Stimulated activated CD8-positive, alpha-beta memory T cell treated with anti-CD3 and anti-CD28 coated beads, Interleukin-12 subunit alpha, Interleukin-12 subunit beta, amount 100 ng/mL, for 24 hours (primary cell): Measurements from ENCODE around the gene ACAD9.
"Not testable (repeated sequence)": the region's sequence is repeated elsewhere in the genome, so short reads cannot be mapped to it uniquely, and the experiment has no call there.

Experiments
- DNase-seq: peaks from one replicate; pipeline ENCODE4 v3.0.0-alpha.2; 2020; ENCODE audit errors: extremely low read depth

The ACAD9 gene

DNA sequence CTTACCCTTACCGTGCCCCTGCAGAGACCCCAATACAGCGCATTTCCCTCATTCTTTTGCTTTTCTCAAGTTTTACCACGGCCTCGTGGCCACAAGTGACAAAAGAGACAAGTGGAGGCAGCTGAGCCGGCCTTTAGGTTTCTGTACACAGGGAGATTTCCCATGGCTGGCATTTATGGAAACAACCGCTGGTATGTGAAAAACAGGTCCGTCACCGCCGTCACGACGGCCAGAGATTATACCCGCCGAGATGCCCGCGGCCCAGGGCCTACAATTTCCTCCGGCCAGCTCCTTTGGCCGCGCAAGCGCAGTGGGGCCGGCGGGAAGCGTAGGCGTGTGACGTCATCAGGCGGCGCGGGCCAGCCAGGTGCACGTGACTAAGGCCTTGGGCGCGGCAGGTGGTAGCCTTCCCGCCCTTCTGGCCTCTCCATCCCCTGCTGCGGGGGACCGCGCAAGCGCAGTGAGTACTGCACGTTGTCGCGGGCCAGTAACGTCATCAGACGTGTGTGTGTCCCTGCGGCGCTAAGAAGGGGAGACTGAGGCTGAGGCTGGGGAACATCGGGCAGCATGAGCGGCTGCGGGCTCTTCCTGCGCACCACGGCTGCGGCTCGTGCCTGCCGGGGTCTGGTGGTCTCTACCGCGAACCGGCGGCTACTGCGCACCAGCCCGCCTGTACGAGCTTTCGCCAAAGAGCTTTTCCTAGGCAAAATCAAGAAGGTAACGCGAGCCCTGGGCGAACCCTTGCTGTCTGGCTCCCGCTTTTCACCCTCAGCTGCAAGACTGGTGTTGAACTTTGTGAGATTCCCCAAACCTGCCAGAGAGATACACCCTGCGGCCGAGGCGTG lies at the start of gene ACAD9:
TSS of gene ACAD9 (plus strand) at position 496 of the 845 bp plus-strand sequence. CDS start at position 568, 72 bp downstream.
- peak; percentile 95 for DNase-seq

DNA sequence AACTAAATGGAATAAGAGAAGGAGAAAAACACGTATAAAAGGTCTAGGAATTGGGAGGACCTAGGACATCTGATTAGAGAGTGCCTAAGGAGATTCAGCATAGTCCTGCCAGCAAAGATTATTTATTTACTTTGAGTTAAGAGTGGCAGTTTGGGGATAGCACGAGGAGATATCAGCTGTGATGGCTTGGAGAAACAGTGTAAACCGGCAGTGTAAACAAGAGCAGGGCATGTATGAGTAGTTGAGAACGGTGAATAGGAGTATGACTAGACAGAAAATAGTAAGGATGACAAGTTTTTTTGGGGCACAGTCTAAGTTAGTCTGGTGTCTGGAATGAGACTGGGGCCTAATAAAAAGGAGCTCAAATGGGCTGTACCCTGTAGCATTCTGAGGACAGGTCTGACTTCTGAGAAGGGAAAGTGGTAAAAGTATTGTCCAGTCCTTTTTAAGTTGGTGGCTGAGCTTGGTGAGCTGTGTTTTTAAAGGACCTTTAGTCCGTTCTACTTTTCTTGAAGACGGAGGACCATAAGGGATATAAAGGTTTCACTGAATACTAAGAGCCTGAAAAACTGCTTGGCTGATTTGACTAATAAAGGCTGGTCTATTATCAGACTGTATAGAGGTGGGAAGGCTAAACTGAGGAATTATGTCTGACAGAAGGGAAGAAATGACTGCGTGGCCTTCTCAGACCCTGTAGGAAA lies 49.3 kb upstream of the ACAD9 start:
- not testable (repeated sequence) for DNase-seq

DNA sequence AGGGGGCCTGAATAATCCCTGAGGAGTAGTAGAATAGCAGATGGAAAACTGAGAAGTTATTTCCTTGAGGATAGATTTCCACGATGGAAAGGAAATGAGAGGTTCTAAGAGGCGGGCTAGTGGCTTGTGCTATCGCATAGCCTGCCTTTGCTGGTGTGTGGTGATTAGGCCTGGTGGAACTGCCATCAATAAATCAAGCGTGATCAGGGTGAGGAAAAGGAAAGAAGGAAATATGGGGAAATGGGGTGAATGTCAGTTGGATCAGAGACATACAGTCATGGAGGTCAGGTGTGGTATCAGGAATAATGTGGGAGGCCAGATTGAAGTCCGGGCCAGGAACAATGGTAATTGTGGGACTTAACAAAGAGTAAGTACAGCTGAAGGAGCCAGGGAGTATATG lies 48.7 kb upstream of the ACAD9 start:
- DNase-seq, result not testable (repeated sequence)

DNA sequence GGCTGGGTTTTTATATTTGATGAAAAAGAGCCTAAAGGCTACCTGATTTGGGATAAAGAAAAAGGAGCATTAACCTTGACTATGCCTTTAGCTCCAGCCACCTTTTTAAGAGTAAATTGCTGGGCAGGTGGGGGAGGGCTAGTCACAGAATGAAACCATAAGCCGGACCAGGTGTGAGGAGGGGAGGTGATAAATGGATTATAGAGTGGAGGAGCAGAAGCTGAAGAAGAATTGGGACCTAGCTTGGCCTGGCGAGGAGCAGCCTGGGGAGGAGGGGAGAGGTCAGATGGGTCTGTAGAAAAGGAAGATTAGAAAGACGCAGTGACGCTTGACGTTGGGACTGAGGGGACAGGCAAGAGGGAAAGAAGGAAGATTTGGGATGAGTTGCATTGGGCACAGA lies 46.4 kb upstream of the ACAD9 start:
- DNase-seq, result not testable (repeated sequence)

DNA sequence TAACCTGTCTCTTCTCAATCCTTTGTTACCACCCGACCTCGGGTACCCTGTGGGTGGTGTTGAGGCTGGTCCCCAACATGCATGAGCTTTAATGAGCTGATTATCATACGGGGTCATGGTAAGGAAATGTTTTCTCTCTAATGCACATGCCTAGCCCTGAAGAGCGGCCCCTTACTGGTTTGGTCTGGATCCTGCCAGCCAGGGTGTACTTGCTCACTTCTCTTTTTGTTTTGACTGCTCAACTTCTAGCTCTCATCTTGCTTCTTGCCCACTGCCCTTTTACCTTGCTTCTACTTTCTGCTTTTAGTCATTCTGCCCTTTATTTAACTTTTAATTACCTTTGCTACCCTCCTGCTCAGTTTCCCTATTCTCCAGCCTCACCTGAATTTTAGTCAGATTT lies 44.3 kb upstream of the ACAD9 start:
- no peak for DNase-seq

DNA sequence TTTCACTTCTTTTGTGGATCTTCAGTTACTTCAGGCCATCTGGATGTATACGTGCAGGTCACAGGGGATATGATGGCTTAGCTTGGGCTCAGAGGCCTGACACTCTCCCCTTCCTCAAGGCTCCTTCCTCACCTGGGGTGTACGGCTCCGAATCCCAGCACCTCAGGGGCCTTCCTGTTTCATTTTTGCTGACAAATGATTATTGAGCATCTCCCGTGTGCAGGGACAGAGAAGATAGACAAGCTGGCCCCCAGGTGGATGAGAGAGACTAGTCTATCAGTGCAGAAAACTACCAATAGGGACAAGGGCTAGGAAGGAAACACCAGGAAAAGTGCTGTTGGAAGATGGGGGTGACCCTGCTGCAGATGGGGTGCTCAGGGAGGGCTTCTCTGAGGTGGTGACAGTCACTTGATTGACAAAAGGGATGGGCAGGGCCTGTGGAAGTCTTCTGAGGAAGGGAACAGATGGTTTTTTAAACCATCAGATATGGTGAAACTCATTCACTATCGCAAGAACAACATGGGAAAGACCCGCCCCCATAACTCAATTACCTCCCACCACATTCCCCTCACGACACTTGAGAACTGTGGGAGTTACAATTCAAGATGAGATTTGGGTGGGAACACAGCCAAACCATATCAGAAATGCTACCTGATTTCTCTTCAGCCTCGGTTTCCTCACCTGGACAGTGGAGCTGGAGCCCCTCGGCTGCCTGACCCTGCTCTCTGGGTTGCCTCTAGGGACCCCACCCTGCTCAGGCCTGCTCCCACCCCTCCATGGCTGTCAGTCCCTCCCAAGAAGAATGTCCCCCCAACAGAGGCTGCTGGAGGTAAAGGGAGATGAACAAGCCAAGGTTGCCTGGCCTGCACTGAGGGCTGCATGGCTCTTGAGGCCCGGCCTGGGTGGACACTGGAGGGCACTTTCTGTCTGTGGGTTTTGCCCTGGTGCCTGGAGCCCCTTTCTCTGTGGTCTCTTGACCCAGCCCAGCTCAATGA lies 37.2 kb upstream of the ACAD9 start:
- DNase-seq, result no peak

DNA sequence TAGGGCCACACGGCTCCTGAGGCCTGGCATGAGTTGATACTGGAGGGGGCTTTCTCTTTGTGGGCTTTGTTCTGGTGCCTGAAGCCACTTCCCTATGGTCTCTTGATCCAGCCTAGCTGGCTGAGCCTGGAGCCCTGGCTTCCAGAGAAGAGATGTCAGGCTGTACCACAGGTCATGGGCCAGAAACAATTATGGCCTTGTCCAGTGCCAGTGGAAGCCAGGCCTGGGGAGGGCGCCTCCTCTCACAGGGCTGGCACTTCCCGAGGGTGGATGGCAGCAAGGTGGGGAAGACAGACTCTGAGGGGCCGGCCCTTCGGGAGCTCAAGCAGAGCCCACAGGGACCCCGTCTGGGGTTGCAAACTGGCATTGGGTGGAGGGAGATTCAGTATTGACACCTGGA lies 34.9 kb upstream of the ACAD9 start:
- DNase-seq, result no peak

DNA sequence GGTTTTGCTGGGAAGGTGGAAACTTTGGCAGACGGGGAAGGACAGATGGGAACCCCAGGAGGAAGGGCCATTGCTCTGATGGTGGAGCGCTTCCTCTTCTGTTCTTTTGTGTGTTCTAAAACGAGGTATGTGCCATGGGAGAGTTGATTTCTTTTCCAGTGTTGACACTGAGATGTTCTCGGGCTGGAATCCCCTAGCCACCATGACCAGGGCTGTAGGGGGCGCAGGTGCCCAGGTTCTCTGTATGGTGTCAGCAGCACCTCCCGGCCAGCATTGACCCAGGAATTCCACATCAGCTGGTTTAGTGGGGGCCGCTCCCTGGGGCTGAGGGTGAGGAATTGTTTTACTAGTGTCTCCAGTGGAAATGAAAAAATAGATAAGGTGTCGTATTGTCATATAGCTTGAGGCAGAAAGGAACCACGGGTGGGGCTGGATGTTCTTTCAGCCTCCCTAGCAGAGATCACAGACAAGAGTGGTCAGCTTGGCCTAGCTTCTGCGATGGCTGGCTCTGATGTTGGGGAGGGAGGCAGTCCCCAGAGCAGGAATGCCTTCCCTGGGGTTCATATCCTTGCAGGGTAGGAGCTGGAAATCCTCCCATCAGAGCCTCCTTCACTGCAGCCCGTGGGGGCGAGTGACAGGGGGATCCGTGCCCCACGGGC lies 34.2 kb upstream of the ACAD9 start:
- DNase-seq, result no peak

DNA sequence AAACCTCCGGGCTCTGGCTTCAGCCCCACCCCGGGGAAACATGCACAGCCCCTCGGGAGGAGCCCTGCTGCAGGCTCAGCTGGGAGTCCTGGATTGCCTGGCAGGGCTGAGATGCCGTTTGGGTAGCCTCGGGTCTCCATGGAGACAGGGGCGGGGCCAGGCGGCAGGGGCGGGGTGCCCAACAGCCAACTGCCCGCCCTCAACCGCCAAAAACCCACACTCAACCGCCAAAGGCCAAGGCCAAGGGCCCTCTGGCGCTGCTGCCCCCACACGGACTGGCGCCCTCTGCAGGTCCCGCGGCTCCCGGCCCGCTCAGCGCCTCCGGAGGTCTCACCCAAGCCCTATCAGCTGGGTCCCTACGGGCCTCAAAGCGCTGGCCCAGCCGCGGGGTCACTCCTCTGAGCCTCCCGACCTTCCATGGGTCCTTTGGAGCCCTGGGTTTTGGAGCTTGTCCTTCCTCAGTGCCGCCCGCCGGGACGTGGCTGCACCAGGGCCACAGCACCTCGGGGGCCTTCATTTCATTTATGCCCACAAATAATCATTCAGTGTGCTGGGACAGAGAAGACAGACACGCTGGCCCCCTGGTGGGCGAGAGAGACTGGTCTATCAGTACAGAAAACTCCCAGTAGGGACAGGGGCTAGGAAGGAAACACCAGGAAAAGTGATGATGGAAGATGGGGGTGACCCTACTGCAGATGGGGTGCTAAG lies 33.5 kb upstream of the ACAD9 start:
- DNase-seq, result peak; percentile 64

DNA sequence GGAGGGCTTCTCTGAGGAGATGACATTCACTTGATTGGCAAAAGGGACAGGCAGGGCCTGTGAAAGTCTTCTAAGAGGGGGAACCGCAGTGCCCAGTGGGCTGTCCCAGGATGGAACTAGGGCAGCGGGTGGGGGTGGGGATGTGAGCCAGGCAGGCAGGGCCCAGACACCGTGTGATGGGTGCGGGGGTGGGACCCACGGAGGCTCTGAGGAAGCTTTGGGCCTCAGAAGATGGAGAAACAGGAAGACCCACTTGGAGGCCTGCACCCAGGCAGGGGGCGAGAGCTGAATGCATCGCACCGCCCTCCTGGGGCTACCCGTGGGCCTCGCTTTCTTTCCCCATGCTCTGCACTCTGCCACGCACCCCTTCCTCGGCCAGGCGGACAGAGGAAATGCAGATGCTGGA lies 32.9 kb upstream of the ACAD9 start:
- DNase-seq, result no peak

DNA sequence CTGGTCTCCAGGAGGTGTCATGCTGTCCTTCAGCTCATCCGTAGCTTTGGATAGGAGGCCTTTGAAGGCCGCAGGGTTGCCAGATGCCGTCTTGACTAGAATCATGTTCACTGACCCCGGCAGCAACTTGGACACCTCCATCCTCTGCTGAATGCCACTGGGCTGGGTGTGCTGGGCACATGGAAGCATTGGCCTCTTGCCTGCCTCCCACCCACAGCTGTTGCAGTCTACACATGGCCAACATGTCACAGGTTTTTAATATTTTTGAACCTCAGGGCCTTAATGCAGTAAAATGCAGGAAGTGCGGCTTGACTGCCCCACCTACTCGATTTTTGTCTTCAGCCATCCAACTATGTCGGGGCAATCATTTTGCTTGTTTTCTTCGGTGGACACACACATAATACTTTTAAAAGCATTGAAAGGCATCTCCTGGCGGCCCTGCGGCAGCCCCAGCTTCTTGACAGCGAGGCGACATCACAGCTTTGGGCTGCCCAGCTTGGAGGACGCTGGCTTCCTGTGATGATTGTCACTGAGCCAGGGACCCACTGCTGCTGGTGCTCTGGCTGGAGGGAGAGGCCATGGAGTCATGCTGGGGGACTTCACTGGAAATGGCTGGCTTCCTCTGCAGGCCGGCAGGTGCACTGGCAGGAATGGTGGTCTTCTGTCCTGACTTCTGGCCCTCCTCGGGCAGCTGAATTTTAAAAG lies 31.6 kb upstream of the ACAD9 start:
- no peak for DNase-seq

DNA sequence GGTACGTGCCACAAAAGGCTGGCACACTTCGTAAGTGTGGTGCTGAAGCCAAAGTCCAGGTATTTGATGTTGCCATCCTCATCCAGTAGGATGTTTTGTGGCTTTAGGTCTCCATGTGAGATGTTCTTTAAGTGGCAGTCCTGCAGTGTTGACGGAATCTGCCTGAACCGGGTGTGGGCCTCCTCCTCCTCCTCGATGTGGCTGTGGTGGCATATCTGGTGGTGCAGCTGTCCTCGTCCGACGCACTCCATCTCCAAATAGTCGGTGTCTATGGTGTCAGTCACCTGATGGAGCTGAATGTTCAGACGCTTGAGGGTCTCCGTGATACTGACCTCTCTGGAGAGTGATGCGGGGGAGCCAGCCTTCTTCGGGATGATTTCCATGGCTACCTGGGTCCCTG lies 30.5 kb upstream of the ACAD9 start:
- no peak for DNase-seq

DNA sequence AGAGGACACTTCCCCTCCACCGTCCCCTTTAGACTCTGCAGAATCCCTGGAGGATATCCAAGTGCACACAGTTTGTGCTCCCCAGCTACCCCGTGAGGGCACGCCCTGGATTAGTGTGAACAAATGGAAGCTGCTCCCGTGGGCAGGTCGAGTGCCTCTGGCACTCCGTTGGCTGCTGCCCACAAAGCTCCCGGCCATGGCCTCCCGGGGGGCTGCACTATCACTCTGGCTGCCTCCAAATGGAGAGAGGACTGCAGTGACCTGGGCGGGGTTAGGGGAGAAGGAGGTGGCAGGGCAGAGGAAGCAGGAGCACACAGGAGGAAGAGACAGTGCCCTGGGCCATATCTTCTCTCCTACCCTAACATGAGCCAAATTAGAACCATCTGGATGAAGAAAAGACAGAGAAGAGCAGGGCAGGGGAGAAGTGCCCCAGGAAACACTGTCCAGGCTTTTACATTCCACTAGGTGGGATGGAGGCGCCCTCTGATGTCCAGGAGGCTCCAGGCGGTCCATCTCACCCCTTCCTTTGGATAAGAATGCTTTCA lies 29.4 kb upstream of the ACAD9 start:
- DNase-seq, result no peak

DNA sequence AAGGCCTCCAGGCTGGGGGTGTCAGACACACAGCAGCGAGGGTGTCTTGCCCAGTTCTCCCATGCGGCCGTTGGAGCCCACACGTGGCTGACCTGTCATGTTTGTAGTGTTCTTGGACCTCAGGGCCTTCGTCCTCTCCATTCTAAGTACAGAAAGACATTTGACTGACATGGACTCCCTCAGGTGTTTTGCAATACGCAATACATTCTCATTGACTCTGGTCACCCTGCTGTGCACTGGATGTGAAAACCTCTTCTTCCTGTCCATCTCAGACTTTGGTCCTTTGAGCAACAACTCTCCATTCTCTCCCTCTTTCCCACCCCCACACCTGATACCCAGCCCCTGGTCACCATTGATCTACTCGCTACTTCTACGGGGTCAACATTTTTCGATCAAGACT lies 28.9 kb upstream of the ACAD9 start:
- DNase-seq, result no peak

DNA sequence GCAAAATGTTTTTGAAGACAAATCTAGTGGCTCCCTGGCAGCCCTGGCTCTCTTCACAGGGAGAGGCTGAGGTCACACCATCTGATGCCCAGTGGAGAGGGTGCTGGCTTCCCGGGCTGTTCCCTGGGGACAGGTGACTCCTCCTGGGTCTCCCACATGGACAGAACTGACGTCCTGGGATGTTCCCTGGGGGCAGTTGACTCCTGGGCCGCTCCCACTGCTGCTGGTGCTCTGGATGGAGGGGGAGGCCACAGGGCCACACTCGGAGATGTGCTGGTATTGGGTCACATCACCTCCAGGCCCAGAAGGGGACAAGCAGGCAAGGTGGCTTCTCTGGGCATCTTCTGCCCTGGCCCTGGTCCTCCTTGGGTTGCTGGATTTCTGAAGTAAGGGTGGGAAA lies 27.8 kb upstream of the ACAD9 start:
- no peak for DNase-seq

DNA sequence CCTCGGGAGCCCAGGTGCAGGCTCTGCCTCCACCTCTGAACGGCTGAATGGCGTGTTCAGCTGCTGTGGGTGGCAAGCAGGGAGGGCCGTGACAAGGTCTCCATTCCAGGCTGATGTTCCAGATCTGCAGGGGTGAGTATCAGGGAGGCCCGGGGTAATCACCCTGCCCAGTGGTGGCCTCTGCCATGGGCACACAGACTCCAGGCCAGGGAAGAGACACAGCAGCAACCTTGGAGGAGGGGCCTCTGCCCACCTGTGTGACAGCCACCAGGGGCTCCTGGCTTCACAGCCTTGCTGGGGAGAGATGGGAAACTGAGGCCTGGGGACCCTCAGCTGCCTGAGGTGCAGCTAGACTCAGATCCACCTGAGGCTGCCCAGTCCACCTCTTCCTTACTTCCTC lies 25.6 kb upstream of the ACAD9 start:
- no peak for DNase-seq

DNA sequence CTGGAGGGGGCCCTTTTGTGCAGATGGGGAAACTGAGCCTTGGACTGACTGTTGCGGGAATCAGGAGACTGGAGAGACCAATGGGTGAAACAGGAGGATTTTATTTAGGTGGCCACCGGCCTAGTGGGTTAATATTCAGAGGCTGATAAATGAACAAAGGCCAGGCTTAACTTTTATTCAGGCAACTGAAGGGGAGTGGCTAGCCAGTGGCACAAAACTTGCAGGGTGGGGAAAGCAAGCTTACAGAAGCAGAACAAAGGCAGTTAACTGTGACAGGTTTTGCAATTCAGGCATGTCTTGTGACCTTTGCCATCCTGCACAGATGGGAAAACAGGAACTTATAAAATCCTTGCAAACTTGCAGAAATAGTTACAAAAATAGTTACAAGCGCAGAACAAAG lies 24.9 kb upstream of the ACAD9 start:
- DNase-seq, result no peak

DNA sequence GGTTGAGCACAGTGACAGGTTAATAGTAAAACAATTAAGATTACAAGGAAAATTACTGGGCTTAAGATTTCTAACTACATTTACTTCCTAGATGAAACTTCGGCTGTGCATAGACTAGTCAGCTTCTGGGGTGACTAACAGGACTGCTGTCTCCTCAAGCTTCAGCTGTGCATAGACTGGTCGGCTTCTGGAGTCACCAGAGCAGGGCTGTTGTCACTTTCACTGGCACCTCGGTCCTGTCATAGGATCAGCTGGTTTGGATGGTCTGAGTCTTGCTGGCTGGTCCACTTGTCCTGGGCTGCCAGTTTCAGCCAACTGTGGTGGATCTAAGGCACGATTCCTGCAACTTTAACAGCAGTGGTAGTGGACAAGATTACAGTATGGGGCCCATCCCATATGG lies 23.9 kb upstream of the ACAD9 start:
- DNase-seq, result no peak

DNA sequence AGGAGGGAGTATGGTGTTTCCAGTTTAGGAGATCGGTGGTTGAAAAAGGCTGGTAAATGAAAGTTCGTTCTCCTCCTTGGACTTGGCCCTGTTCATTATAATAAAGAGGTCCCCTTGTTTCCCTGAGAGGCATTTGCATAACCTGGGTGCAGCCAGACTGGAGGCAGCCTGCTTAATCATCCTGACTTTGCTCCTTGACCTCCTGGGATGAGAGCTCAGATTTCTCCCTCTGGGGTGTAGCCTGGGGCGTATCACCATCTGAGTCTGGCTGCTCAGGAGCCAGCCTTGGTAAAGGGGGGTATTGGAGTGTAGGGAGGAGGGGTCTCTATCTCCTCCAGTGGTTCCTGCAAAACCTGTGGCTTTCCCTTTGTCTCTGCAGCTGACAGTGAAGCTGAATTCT lies 21.3 kb upstream of the ACAD9 start:
- DNase-seq, result no peak

DNA sequence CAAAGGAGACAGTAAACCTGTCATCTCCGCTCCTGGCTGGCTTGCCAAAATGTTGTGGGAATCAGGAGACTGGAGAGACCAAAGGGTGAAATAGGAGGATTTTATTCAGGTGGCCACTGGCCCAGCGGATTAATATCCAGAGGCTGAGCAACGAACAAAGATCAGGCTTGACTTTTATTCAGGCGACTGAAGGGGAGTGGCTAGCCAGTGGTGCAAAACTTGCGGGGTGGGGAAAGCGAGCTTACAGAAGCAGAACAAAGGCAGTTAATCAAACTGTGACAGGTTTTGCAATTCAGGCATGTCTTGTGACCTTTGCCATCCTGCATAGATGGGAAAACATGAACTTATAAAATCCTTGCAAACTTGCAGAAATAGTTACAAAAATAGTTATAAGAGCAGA lies 19.8 kb upstream of the ACAD9 start:
- no peak for DNase-seq
